K562 (cell line): ENCODE data around the gene IFT81. TPM values are rescaled to one million over a fixed set of nuclear protein-coding genes. Genes with fewer than 3 reads are reported as not detected.

Experiments used
- ARHGAP35 ChIP-seq: fragments of 450-650 bp; IDR thresholded peaks from 2 replicates; pipeline ENCODE4 v1.6.1; 2018; ENCODE audit not compliant: partially characterized antibody
- CBX5 ChIP-seq: IDR thresholded peaks from 2 replicates; pipeline ENCODE4 v1.6.1; 2014; ENCODE audit warnings: low read depth, borderline replicate concordance
- NBN ChIP-seq: fragments of 450-650 bp; IDR thresholded peaks from 2 replicates; pipeline ENCODE4 v1.6.1; 2016; ENCODE audit warnings: low read depth, mild to moderate bottlenecking
- SMAD1 ChIP-seq: fragments of 150-350 bp; IDR thresholded peaks from 2 replicates; pipeline ENCODE4 v1.6.1; 2014; ENCODE audit warnings: low read length, low read depth; ENCODE audit not compliant: partially characterized antibody
- SMC3 ChIP-seq: conservative IDR thresholded peaks from 2 replicates; pipeline ENCODE4 v1.6.1; 2011; ENCODE audit warnings: low read depth, low read length, improper control_type of control experiment; ENCODE audit not compliant: insufficient read depth
- ZNF165 ChIP-seq: fragments of 250-450 bp; sonication (Bioruptor Pico); IDR thresholded peaks from 2 replicates; pipeline ENCODE4 v1.4.0; 2020; ENCODE audit warnings: borderline replicate concordance
- ZNF586 ChIP-seq: fragments of 450-650 bp; formaldehyde crosslinking; conservative IDR thresholded peaks from 2 replicates; pipeline ENCODE4 v1.4.0; 2020; ENCODE audit warnings: mild to moderate bottlenecking, moderate library complexity
- ZNF778 ChIP-seq: fragments of 450-650 bp; formaldehyde crosslinking; IDR thresholded peaks from 2 replicates; pipeline ENCODE4 v1.4.0; 2020; ENCODE audit warnings: mild to moderate bottlenecking, moderate library complexity
- polyA plus RNA-seq, 8 experiments: library from polyadenylated mRNA; depleted of rRNA in 4 of 8; stranded (reverse) in 5 of 8; unstranded in 3 of 8; fragments of >200 nt; fragmentation: Nextera tagmentation in 2 of 8; fragmentation: Illumina TruSeq in 1 of 8; extraction: Ambion mirVana in 2 of 8; extraction: Trizol in 1 of 8; gene quantifications; 2 replicates each; pipeline versions ENCODE4 v1.2.1 to v1.2.3, GENCODE V29; 2011 to 2014; ENCODE audit warnings: inconsistent platforms in 1 of 8, missing spikeins in 1 of 8
- total RNA-seq, 7 experiments: library from RNA; depleted of rRNA in 6 of 7; stranded (reverse); fragments of >200 nt in 6 of 7; fragmentation: Illumina TruSeq in 2 of 7; extraction: Trizol in 2 of 7; gene quantifications; 2 replicates each; pipeline versions ENCODE4 v1.2.1 to v1.2.3, GENCODE V29; 2011 to 2021; ENCODE audit warnings: low replicate concordance in 1 of 7
- TF ChIP-seq, protein P1 (sequence below): fragments of 450-650 bp; formaldehyde crosslinking; IDR thresholded peaks from 2 replicates; pipeline ENCODE4 v1.4.0; 2020; ENCODE audit warnings: mild to moderate bottlenecking
- TF ChIP-seq, protein P2 (sequence below): fragments of 450-650 bp; formaldehyde crosslinking; IDR thresholded peaks from 2 replicates; pipeline ENCODE4 v1.4.0; 2022; ENCODE audit warnings: mild to moderate bottlenecking, moderate library complexity
- TF ChIP-seq, protein P3 (sequence below): fragments of 200-800 bp; sonication (Bioruptor generic); IDR thresholded peaks from 2 replicates; pipeline ENCODE4 v1.6.1; 2016; ENCODE audit warnings: missing genetic modification characterization, missing compliant biosample characterization
- TF ChIP-seq, protein P4 (sequence below): fragments of 150-350 bp; conservative IDR thresholded peaks from 2 replicates; pipeline ENCODE4 v1.6.1; 2014; ENCODE audit warnings: low read length
- TF ChIP-seq, protein P5 (sequence below): sonication (generic); formaldehyde crosslinking; IDR thresholded peaks from 2 replicates; pipeline ENCODE4 v1.9.0; 2022; ENCODE audit warnings: mild to moderate bottlenecking, missing genetic modification reagents
- TF ChIP-seq, protein P6 (sequence below): fragments of 200-800 bp; sonication (Bioruptor generic); IDR thresholded peaks from 2 replicates; pipeline ENCODE4 v1.6.1; 2017; ENCODE audit warnings: missing genetic modification characterization, missing compliant biosample characterization

IFT81 gene
- total and polyA plus RNA-seq, 9 of the 15 experiments (the other 6 are each of a cell fraction or from before 2014, with no cell fraction given): 2.8 to 11.9 (median 7.9) TPM

DNA sequence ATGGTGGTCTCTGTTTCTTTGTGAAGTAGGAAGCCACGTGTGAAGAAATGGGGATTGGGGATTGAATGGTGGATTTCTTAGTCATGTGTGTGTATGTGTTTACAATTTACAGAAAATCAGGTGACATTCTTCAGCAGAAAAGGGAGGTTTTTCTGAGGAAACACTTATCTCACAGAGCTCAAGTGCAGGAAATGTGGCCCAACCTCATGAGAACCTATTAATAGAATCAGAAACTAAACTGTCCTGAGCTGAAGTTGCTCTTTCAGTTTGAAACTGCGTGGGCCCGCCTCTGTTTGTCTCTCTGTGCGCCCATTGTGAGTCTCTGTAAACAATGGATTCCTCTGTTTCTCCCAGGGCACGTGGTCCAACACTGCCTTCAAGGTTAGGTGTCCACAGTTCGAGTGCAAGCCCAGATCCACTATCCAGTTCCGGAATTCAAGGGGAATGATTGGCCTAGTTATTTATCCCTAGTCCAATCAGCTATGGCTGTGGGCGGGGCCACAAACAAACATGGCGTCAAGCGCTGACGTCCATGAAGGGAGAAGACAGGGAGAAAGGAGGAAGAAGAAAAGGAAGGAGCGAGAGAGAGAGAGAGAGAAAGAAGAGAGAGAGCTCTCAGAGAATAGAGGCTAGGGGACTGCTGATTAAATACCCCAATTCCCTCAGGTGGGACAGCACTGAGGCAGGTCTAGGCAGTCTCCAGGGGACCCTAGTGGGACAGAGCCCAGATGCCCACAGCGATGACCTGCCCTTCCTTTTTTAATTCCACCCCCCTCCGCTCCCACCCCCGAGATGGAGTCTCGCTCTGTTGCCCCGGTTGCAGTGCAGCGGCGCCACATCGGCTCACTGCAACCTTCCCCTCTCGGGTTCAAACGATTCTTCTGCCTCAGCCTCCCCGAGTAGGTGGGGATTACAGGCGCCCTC, 44.4 kb upstream of the IFT81 start (continued):
- TF ChIP-seq, protein P1, sequence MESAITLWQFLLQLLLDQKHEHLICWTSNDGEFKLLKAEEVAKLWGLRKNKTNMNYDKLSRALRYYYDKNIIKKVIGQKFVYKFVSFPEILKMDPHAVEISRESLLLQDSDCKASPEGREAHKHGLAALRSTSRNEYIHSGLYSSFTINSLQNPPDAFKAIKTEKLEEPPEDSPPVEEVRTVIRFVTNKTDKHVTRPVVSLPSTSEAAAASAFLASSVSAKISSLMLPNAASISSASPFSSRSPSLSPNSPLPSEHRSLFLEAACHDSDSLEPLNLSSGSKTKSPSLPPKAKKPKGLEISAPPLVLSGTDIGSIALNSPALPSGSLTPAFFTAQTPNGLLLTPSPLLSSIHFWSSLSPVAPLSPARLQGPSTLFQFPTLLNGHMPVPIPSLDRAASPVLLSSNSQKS (CRISPR knock-in tag): no peak
- TF ChIP-seq NBN (peak; percentile 32; the same call in 1 of the 2 replicates), ZNF165 (no peak), ZNF586 (no peak), ARHGAP35 (no peak), SMAD1 (no peak), ZNF778 (no peak), SMC3 (0 out of 2 replicates have a peak, but pooled peaks have one; percentile 3), CBX5 (0 out of 2 replicates have a peak, but pooled peaks have one; percentile 41)
- TF ChIP-seq, protein P2, sequence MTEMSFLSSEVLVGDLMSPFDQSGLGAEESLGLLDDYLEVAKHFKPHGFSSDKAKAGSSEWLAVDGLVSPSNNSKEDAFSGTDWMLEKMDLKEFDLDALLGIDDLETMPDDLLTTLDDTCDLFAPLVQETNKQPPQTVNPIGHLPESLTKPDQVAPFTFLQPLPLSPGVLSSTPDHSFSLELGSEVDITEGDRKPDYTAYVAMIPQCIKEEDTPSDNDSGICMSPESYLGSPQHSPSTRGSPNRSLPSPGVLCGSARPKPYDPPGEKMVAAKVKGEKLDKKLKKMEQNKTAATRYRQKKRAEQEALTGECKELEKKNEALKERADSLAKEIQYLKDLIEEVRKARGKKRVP: peak; percentile 58; the same call in 1 of the 2 replicates
- TF ChIP-seq, protein P3, sequence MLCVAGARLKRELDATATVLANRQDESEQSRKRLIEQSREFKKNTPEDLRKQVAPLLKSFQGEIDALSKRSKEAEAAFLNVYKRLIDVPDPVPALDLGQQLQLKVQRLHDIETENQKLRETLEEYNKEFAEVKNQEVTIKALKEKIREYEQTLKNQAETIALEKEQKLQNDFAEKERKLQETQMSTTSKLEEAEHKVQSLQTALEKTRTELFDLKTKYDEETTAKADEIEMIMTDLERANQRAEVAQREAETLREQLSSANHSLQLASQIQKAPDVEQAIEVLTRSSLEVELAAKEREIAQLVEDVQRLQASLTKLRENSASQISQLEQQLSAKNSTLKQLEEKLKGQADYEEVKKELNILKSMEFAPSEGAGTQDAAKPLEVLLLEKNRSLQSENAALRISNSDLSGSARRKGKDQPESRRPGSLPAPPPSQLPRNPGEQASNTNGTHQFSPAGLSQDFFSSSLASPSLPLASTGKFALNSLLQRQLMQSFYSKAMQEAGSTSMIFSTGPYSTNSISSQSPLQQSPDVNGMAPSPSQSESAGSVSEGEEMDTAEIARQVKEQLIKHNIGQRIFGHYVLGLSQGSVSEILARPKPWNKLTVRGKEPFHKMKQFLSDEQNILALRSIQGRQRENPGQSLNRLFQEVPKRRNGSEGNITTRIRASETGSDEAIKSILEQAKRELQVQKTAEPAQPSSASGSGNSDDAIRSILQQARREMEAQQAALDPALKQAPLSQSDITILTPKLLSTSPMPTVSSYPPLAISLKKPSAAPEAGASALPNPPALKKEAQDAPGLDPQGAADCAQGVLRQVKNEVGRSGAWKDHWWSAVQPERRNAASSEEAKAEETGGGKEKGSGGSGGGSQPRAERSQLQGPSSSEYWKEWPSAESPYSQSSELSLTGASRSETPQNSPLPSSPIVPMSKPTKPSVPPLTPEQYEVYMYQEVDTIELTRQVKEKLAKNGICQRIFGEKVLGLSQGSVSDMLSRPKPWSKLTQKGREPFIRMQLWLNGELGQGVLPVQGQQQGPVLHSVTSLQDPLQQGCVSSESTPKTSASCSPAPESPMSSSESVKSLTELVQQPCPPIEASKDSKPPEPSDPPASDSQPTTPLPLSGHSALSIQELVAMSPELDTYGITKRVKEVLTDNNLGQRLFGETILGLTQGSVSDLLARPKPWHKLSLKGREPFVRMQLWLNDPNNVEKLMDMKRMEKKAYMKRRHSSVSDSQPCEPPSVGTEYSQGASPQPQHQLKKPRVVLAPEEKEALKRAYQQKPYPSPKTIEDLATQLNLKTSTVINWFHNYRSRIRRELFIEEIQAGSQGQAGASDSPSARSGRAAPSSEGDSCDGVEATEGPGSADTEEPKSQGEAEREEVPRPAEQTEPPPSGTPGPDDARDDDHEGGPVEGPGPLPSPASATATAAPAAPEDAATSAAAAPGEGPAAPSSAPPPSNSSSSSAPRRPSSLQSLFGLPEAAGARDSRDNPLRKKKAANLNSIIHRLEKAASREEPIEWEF: peak; percentile 97
- TF ChIP-seq, protein P4, sequence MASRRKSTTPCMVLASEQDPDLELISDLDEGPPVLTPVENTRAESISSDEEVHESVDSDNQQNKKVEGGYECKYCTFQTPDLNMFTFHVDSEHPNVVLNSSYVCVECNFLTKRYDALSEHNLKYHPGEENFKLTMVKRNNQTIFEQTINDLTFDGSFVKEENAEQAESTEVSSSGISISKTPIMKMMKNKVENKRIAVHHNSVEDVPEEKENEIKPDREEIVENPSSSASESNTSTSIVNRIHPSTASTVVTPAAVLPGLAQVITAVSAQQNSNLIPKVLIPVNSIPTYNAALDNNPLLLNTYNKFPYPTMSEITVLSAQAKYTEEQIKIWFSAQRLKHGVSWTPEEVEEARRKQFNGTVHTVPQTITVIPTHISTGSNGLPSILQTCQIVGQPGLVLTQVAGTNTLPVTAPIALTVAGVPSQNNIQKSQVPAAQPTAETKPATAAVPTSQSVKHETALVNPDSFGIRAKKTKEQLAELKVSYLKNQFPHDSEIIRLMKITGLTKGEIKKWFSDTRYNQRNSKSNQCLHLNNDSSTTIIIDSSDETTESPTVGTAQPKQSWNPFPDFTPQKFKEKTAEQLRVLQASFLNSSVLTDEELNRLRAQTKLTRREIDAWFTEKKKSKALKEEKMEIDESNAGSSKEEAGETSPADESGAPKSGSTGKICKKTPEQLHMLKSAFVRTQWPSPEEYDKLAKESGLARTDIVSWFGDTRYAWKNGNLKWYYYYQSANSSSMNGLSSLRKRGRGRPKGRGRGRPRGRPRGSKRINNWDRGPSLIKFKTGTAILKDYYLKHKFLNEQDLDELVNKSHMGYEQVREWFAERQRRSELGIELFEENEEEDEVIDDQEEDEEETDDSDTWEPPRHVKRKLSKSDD: peak; percentile 100
- TF ChIP-seq, protein P5, sequence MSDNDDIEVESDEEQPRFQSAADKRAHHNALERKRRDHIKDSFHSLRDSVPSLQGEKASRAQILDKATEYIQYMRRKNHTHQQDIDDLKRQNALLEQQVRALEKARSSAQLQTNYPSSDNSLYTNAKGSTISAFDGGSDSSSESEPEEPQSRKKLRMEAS (CRISPR knock-in tag): peak; percentile 97
- TF ChIP-seq, protein P6, sequence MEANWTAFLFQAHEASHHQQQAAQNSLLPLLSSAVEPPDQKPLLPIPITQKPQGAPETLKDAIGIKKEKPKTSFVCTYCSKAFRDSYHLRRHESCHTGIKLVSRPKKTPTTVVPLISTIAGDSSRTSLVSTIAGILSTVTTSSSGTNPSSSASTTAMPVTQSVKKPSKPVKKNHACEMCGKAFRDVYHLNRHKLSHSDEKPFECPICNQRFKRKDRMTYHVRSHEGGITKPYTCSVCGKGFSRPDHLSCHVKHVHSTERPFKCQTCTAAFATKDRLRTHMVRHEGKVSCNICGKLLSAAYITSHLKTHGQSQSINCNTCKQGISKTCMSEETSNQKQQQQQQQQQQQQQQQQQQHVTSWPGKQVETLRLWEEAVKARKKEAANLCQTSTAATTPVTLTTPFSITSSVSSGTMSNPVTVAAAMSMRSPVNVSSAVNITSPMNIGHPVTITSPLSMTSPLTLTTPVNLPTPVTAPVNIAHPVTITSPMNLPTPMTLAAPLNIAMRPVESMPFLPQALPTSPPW (CRISPR knock-in tag): peak; percentile 68
